ENCODE results near the gene KIF22. TPM values are rescaled to one million over a fixed set of nuclear protein-coding genes. Genes with fewer than 3 reads are reported as not detected.
"Not testable (repeated sequence)": the region's sequence is repeated elsewhere in the genome, so short reads cannot be mapped to it uniquely, and the experiment has no call there.

KIF22 gene
- total RNA-seq, 1 donor from 2014 or later, result 40.7 TPM

DNA sequence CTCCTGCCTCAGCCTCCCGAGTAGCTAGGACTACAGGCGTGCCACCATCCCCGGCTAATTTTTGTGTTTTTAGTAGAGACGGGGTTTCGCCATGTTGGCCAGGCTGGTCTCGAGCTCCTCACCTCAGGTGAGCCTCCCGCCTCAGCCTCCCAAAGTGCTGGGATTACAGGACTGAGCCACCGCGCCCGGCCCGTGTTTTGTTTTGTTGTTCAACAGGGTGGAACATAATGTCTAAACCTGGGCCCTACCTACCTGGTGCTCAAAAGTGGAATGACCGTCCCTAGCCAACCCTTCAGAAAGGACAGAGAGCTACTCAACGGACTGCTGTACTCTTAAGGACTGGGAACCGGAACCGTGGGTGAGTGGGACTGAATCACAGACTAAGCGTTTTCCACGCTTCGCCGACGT is 772 bp upstream of the KIF22 start:
- Mint-ChIP-seq H3K27me3 (ENCODE audit: unreplicated experiment) (peaks cover 10% of the 10 kb centered on the region), H3K27ac (ENCODE audit: unreplicated experiment) (no peak overlapping the region), H3K4me3 (ENCODE audit: unreplicated experiment) (peak overlapping the region; percentile 97), H3K9me3 (ENCODE audit: unreplicated experiment) (no peaks in the 10 kb centered on the region), H3K4me1 (ENCODE audit: unreplicated experiment) (peaks cover 13% of the 10 kb centered on the region), H3K36me3 (ENCODE audit: low read depth, unreplicated experiment) (peaks cover 7% of the 10 kb centered on the region)
- no peak for DNase-seq (ENCODE audit: low spot score)
- no peak for TF ChIP-seq CTCF (IDR thresholded peaks at IDR 0.05; ENCODE audit: unreplicated experiment)

- Mint-ChIP-seq H3K4me3 (ENCODE audit: unreplicated experiment) (peak overlapping the region; percentile 97), H3K27me3 (ENCODE audit: unreplicated experiment) (peaks cover 10% of the 10 kb centered on the region), H3K9me3 (ENCODE audit: unreplicated experiment) (no peaks in the 10 kb centered on the region), H3K27ac (ENCODE audit: unreplicated experiment) (peak overlapping the region; percentile 67), H3K36me3 (ENCODE audit: low read depth, unreplicated experiment) (peaks cover 7% of the 10 kb centered on the region), H3K4me1 (ENCODE audit: unreplicated experiment) (peaks cover 13% of the 10 kb centered on the region)
- DNase-seq (ENCODE audit: low spot score), result no peak
- TF ChIP-seq CTCF (IDR thresholded peaks at IDR 0.05; ENCODE audit: unreplicated experiment), result no peak
These were observed 646 bp downstream of the KIF22 start for GRCh38 chr16:29790949-29791844.

GRCh38 chr16:29791845-29792807 is 1.6 kb downstream of the KIF22 start:
- peaks cover 13% of the 10 kb centered on the region for H3K4me1 Mint-ChIP-seq (ENCODE audit: unreplicated experiment)
- no peak for TF ChIP-seq CTCF (IDR thresholded peaks at IDR 0.05; ENCODE audit: unreplicated experiment)
- H3K4me3 Mint-ChIP-seq (ENCODE audit: unreplicated experiment), result peak overlapping the region; percentile 97
- DNase-seq (ENCODE audit: low spot score), result no peak
- H3K27me3 Mint-ChIP-seq (ENCODE audit: unreplicated experiment), result peaks cover 10% of the 10 kb centered on the region
- peak overlapping the region; percentile 22 for H3K27ac Mint-ChIP-seq (ENCODE audit: unreplicated experiment)
- H3K9me3 Mint-ChIP-seq (ENCODE audit: unreplicated experiment), result no peaks in the 10 kb centered on the region
- peaks cover 7% of the 10 kb centered on the region for H3K36me3 Mint-ChIP-seq (ENCODE audit: low read depth, unreplicated experiment)

- Mint-ChIP-seq H3K4me1 (ENCODE audit: unreplicated experiment) (peaks cover 13% of the 10 kb centered on the region), H3K4me3 (ENCODE audit: unreplicated experiment) (peak overlapping the region; percentile 68), H3K36me3 (ENCODE audit: low read depth, unreplicated experiment) (peaks cover 12% of the 10 kb centered on the region), H3K27me3 (ENCODE audit: unreplicated experiment) (peaks cover 10% of the 10 kb centered on the region)
- H3K9me3 Mint-ChIP-seq (ENCODE audit: unreplicated experiment); H3K27ac Mint-ChIP-seq (ENCODE audit: unreplicated experiment); DNase-seq (ENCODE audit: low spot score): not testable (repeated sequence)
These were observed 2.6 kb downstream of the KIF22 start for GRCh38 chr16:29793153-29793552.

DNA sequence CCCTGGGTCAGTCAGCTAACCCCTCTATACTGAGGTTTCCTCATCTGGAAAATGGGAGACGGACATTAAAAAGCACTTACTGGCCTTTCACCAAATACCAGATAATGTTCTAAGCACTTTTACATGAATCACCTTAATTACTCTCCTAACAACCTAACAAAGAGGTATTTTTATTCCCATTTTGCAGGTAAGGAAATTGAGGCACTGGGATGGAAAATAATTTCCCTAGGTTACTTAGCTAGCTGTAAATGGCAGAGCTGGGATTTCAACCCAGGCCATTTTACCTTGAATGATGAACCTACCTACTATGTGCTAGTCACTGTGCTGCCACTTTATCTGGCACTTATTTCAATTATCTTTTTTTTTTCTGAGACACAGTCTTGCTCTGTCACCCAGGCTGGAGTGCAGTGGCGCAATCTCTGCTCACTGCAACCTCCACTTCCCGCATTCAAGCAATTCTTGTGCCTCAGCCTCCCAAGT is 3.7 kb downstream of the KIF22 start:
- H3K9me3 Mint-ChIP-seq (ENCODE audit: unreplicated experiment), result no peaks in the 10 kb centered on the region
- H3K4me3 Mint-ChIP-seq (ENCODE audit: unreplicated experiment), result no peak overlapping the region
- H3K36me3 Mint-ChIP-seq (ENCODE audit: low read depth, unreplicated experiment), result peaks cover 15% of the 10 kb centered on the region
- H3K27ac Mint-ChIP-seq (ENCODE audit: unreplicated experiment), result no peak overlapping the region
- H3K27me3 Mint-ChIP-seq (ENCODE audit: unreplicated experiment), result peaks cover 10% of the 10 kb centered on the region
- peaks cover 13% of the 10 kb centered on the region for H3K4me1 Mint-ChIP-seq (ENCODE audit: unreplicated experiment)
- no peak for DNase-seq (ENCODE audit: low spot score)
- TF ChIP-seq CTCF (IDR thresholded peaks at IDR 0.05; ENCODE audit: unreplicated experiment), result no peak
